K562 (cell line): ENCODE measurements around the gene CYSTM1. TPM values are rescaled to one million over a fixed set of nuclear protein-coding genes. Genes with fewer than 3 reads are reported as not detected.

Source experiments
- CAMTA2 ChIP-seq: fragments of 250-450 bp; sonication (Bioruptor Pico); conservative IDR thresholded peaks from 2 replicates; pipeline ENCODE4 v1.5.1; 2022
- CBX8 ChIP-seq: fragments of 200-600 bp; sonication (generic); IDR thresholded peaks from 2 replicates; pipeline ENCODE4 v1.6.1; 2012; ENCODE audit warnings: borderline replicate concordance, mixed run types, low read depth, mild to moderate bottlenecking, moderate library complexity, mixed read lengths, low read length, control low read depth, inconsistent platforms; ENCODE audit not compliant: poor library complexity, severe bottlenecking; ENCODE audit errors: extremely low read depth
- CSDE1 ChIP-seq, 2 experiments: fragments of 450-650 bp; IDR thresholded peaks; 2 replicates each; pipeline ENCODE4 v1.6.1; 2016; ENCODE audit warnings: mild to moderate bottlenecking in 1 of 2
- HNRNPLL ChIP-seq: fragments of 200-400 bp; formaldehyde crosslinking; IDR thresholded peaks from 2 replicates; pipeline ENCODE4 v1.6.1; 2017; ENCODE audit warnings: low read length, low read depth, mild to moderate bottlenecking; ENCODE audit not compliant: poor library complexity, severe bottlenecking
- HSF4 ChIP-seq: fragments of 250-450 bp; sonication (Bioruptor Pico); IDR thresholded peaks from 2 replicates; pipeline ENCODE4 v2.1.2; 2022; ENCODE audit warnings: mild to moderate bottlenecking, moderate library complexity, borderline replicate concordance
- IRF2 ChIP-seq: sonication (generic); formaldehyde crosslinking; IDR thresholded peaks from 2 replicates; pipeline ENCODE4 v1.8.1; 2022; ENCODE audit warnings: mild to moderate bottlenecking, missing genetic modification reagents
- KHSRP ChIP-seq: fragments of 450-650 bp; IDR thresholded peaks from 2 replicates; pipeline ENCODE4 v1.6.1; 2017
- KLF6 ChIP-seq: fragments of 250-450 bp; sonication (Bioruptor Pico); IDR thresholded peaks from 2 replicates; pipeline ENCODE4 v1.4.0; 2020; ENCODE audit warnings: mild to moderate bottlenecking, moderate library complexity, borderline replicate concordance
- PCBP2 ChIP-seq: fragments of 200-400 bp; formaldehyde crosslinking; IDR thresholded peaks from 2 replicates; pipeline ENCODE4 v1.6.1; 2018; ENCODE audit warnings: low read length, low read depth, mild to moderate bottlenecking, moderate library complexity; ENCODE audit not compliant: poor library complexity, severe bottlenecking
- RBM34 ChIP-seq: fragments of 200-400 bp; formaldehyde crosslinking; IDR thresholded peaks from 2 replicates; pipeline ENCODE4 v1.6.1; 2018; ENCODE audit warnings: low read length, borderline replicate concordance; ENCODE audit not compliant: insufficient read depth
- RCOR1 ChIP-seq, 2 experiments: IDR thresholded peaks; 2 replicates each; pipeline ENCODE4 v1.6.1; 2012; ENCODE audit warnings: low read depth in 2 of 2, low read length in 2 of 2, borderline replicate concordance in 1 of 2, improper control_type of control experiment in 1 of 2
- SMARCA4 ChIP-seq: fragments of 450-650 bp; IDR thresholded peaks from 2 replicates; pipeline ENCODE4 v1.6.1; 2016
- SMARCE1 ChIP-seq: fragments of 450-650 bp; IDR thresholded peaks from 2 replicates; pipeline ENCODE4 v1.7.1; 2016; ENCODE audit warnings: mild to moderate bottlenecking
- SP2 ChIP-seq: IDR thresholded peaks from 2 replicates; pipeline ENCODE4 v1.6.1; 2011; ENCODE audit warnings: mild to moderate bottlenecking, low read depth, low read length, moderate library complexity; ENCODE audit not compliant: poor library complexity, severe bottlenecking; ENCODE audit errors: extremely low read depth
- ZNF717 ChIP-seq: fragments of 250-450 bp; sonication (Bioruptor Pico); IDR thresholded peaks from 2 replicates; pipeline ENCODE4 v1.5.0; 2021
- polyA plus RNA-seq, 8 experiments: library from polyadenylated mRNA; depleted of rRNA in 4 of 8; stranded (reverse) in 5 of 8; unstranded in 3 of 8; fragments of >200 nt; fragmentation: Nextera tagmentation in 2 of 8; fragmentation: Illumina TruSeq in 1 of 8; extraction: Ambion mirVana in 2 of 8; extraction: Trizol in 1 of 8; gene quantifications; 2 replicates each; pipeline versions ENCODE4 v1.2.1 to v1.2.3, GENCODE V29; 2011 to 2014; ENCODE audit warnings: inconsistent platforms in 1 of 8, missing spikeins in 1 of 8
- total RNA-seq, 7 experiments: library from RNA; depleted of rRNA in 6 of 7; stranded (reverse); fragments of >200 nt in 6 of 7; fragmentation: Illumina TruSeq in 2 of 7; extraction: Trizol in 2 of 7; gene quantifications; 2 replicates each; pipeline versions ENCODE4 v1.2.1 to v1.2.3, GENCODE V29; 2011 to 2021; ENCODE audit warnings: low replicate concordance in 1 of 7
- TF ChIP-seq, protein P1 (sequence below): fragments of 250-450 bp; sonication (Bioruptor Pico); IDR thresholded peaks from 2 replicates; pipeline ENCODE4 v1.5.0; 2021
- TF ChIP-seq, protein P2 (sequence below): fragments of 150-350 bp; IDR thresholded peaks from 2 replicates; pipeline ENCODE4 v1.6.1; 2014; ENCODE audit warnings: low read depth, mild to moderate bottlenecking, low read length, borderline replicate concordance
- TF ChIP-seq, protein P3 (sequence below): fragments of 200-800 bp; sonication (Bioruptor generic); IDR thresholded peaks from 2 replicates; pipeline ENCODE4 v1.6.1; 2017; ENCODE audit warnings: missing genetic modification characterization, missing compliant biosample characterization
- TF ChIP-seq, protein P4 (sequence below): fragments of 450-650 bp; IDR thresholded peaks from 2 replicates; pipeline ENCODE4 v1.6.1; 2018; ENCODE audit warnings: mild to moderate bottlenecking, low read depth; ENCODE audit not compliant: partially characterized antibody

Gene CYSTM1
- total and polyA plus RNA-seq, 9 of the 15 experiments (the other 6 are each of a cell fraction or from before 2014, with no cell fraction given): 76.1 to 422 (median 108) TPM

DNA sequence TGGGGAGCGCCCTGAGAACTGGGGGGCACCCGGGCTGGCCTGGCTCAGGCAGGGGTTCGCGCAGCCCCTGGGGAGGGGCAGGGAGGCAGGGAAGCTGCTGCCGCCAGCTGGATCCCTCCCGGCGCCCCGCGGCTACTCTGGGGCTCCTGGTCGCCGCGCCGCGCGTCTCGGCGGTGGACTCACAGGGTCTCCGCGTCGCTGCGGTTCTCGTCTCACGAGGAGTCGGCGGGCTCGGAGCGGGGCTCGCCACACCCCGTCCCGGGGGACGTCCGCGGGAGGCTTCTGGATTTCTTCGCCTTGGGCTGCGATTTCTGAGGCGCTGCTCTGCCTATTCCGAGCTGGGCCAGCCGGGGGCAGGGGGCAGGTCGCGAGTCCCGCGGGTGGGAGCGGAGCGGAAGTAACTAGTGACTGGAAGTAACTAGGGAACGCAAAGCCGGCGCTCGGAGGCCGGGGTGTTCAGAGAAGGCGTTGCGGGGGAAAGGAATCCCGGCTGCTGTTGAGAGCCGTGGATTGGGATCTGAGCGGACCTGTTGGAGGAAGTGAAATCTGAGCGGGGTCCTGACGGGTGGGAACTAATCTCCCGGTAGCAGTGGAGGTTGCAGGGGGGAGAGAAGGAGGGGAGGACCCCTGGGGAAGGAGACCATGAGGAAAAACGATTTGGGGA lies 511 bp downstream of the CYSTM1 start (continued):
- TF ChIP-seq CSDE1 (IDR thresholded peaks at IDR 0.05) (no peak), SMARCE1 (peak; percentile 76; the same call in 1 of the 2 replicates), CBX8 (no peak), HNRNPLL (peak; percentile 20), PCBP2 (no peak), RCOR1 (IDR thresholded peaks at IDR 0.05; ENCODE audit: borderline replicate concordance in 1 of 2, low read depth in 2 of 2, low read length in 2 of 2) (peak in 1 of 2 experiments; percentile 10; a peak in 1 of 4 replicates), HSF4 (CRISPR knock-in tag) (no peak), RBM34 (0 out of 2 replicates have a peak, but pooled peaks have one; percentile 89), SP2 (no peak), KHSRP (no peak), KLF6 (CRISPR knock-in tag) (no peak), SMARCA4 (peak; percentile 60), CAMTA2 (CRISPR knock-in tag) (no peak), IRF2 (CRISPR knock-in tag) (no peak), ZNF717 (CRISPR knock-in tag) (no peak)
- TF ChIP-seq, protein P1, sequence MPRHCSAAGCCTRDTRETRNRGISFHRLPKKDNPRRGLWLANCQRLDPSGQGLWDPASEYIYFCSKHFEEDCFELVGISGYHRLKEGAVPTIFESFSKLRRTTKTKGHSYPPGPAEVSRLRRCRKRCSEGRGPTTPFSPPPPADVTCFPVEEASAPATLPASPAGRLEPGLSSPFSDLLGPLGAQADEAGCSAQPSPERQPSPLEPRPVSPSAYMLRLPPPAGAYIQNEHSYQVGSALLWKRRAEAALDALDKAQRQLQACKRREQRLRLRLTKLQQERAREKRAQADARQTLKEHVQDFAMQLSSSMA (CRISPR knock-in tag): no peak
- TF ChIP-seq, protein P2, sequence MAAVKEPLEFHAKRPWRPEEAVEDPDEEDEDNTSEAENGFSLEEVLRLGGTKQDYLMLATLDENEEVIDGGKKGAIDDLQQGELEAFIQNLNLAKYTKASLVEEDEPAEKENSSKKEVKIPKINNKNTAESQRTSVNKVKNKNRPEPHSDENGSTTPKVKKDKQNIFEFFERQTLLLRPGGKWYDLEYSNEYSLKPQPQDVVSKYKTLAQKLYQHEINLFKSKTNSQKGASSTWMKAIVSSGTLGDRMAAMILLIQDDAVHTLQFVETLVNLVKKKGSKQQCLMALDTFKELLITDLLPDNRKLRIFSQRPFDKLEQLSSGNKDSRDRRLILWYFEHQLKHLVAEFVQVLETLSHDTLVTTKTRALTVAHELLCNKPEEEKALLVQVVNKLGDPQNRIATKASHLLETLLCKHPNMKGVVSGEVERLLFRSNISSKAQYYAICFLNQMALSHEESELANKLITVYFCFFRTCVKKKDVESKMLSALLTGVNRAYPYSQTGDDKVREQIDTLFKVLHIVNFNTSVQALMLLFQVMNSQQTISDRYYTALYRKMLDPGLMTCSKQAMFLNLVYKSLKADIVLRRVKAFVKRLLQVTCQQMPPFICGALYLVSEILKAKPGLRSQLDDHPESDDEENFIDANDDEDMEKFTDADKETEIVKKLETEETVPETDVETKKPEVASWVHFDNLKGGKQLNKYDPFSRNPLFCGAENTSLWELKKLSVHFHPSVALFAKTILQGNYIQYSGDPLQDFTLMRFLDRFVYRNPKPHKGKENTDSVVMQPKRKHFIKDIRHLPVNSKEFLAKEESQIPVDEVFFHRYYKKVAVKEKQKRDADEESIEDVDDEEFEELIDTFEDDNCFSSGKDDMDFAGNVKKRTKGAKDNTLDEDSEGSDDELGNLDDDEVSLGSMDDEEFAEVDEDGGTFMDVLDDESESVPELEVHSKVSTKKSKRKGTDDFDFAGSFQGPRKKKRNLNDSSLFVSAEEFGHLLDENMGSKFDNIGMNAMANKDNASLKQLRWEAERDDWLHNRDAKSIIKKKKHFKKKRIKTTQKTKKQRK: no peak
- TF ChIP-seq, protein P3, sequence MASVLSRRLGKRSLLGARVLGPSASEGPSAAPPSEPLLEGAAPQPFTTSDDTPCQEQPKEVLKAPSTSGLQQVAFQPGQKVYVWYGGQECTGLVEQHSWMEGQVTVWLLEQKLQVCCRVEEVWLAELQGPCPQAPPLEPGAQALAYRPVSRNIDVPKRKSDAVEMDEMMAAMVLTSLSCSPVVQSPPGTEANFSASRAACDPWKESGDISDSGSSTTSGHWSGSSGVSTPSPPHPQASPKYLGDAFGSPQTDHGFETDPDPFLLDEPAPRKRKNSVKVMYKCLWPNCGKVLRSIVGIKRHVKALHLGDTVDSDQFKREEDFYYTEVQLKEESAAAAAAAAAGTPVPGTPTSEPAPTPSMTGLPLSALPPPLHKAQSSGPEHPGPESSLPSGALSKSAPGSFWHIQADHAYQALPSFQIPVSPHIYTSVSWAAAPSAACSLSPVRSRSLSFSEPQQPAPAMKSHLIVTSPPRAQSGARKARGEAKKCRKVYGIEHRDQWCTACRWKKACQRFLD: no peak; the same call in 1 of the 2 replicates
- TF ChIP-seq, protein P4, sequence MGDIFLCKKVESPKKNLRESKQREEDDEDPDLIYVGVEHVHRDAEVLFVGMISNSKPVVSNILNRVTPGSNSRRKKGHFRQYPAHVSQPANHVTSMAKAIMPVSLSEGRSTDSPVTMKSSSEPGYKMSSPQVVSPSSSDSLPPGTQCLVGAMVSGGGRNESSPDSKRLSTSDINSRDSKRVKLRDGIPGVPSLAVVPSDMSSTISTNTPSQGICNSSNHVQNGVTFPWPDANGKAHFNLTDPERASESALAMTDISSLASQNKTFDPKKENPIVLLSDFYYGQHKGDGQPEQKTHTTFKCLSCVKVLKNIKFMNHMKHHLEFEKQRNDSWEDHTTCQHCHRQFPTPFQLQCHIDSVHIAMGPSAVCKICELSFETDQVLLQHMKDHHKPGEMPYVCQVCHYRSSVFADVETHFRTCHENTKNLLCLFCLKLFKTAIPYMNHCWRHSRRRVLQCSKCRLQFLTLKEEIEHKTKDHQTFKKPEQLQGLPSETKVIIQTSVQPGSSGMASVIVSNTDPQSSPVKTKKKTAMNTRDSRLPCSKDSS: no peak
